T-cell (primary cell): Measurements from ENCODE around the gene BANF2. TPM values are rescaled to one million over a fixed set of nuclear protein-coding genes. Genes with fewer than 3 reads are reported as not detected.

Source experiments
- ATAC-seq, 4 experiments: fragments of 200-7000 bp in 3 of 4; fragments of 150-1000 bp in 1 of 4; cut with Tn5 transposase; replicated peaks in 1 of 4; 1 replicate in 3 of 4; 2 replicates in 1 of 4; pipeline ENCODE4 v1.10.0; 2021; ENCODE audit warnings: moderate library complexity in 3 of 4, mild to moderate bottlenecking in 2 of 4, moderate number of reproducible peaks in 1 of 4
- CTCF ChIA-PET, 2 donors: fragments of 300-600 bp; sonication (Branson Sonifier 250); formaldehyde crosslinking; loops; one replicate each; lab custom pipeline; 2022; ENCODE audit warnings: antibody characterized with exemption in 2 of 2; lab: Charles Lee
- POLR2A ChIA-PET, 2 donors: fragments of 300-600 bp; sonication (Branson Sonifier 250); formaldehyde crosslinking; loops; one replicate each; lab custom pipeline; 2022; ENCODE audit warnings: antibody characterized with exemption in 2 of 2; lab: Charles Lee
- DNase-seq, 35 experiments: peaks; one replicate each; pipeline versions ENCODE4 v3.0.0 to v3.0.0-alpha.2; 2013 to 2023
- H3K27ac ChIP-seq: one replicate; pipeline ENCODE4 v1.5.1; 2013; ENCODE audit warnings: low read length
- H3K27me3 ChIP-seq, 2 experiments: replicated peaks in 1 of 2; 1 replicate in 1 of 2; 2 replicates in 1 of 2; pipeline versions ENCODE4 v1.6.1 to v1.7.0; 2013; ENCODE audit warnings: low read length in 1 of 2, mixed read lengths in 1 of 2; ENCODE audit not compliant: control insufficient read depth in 2 of 2, insufficient read depth in 2 of 2; ENCODE audit errors: extremely low read depth in 1 of 2
- H3K36me3 ChIP-seq, 2 donors: 1 replicate in 1 of 2; 2 replicates in 1 of 2; pipeline versions ENCODE4 v1.6.1 to v1.7.0; 2013; ENCODE audit warnings: low read length in 1 of 2; ENCODE audit not compliant: control insufficient read depth in 2 of 2, insufficient read depth in 1 of 2; ENCODE audit errors: extremely low read depth in 1 of 2
- H3K4me1 ChIP-seq, 2 experiments: 1 replicate in 1 of 2; 2 replicates in 1 of 2; pipeline versions ENCODE4 v1.6.1 to v1.7.0; 2013; ENCODE audit warnings: low read length in 2 of 2, mixed read lengths in 1 of 2; ENCODE audit not compliant: insufficient read depth in 2 of 2, control insufficient read depth in 1 of 2; ENCODE audit errors: extremely low read depth in 1 of 2
- H3K4me3 ChIP-seq, 2 donors: 1 replicate in 1 of 2; 2 replicates in 1 of 2; pipeline versions ENCODE4 v1.5.1 to v1.7.0; 2013; ENCODE audit warnings: mild to moderate bottlenecking in 2 of 2, low read length in 1 of 2, moderate library complexity in 1 of 2; ENCODE audit not compliant: control insufficient read depth in 1 of 2; ENCODE audit errors: extremely low read depth in 1 of 2
- H3K9me3 ChIP-seq: 2 replicates; pipeline ENCODE4 v1.7.0; 2013
- H3K27ac Mint-ChIP-seq, 2 donors: one replicate each; pipeline ENCODE4 v1.8.0; 2020 to 2021; ENCODE audit warnings: mild to moderate bottlenecking in 2 of 2, mixed read lengths in 2 of 2
- H3K27me3 Mint-ChIP-seq, 2 donors: one replicate each; pipeline ENCODE4 v1.8.0; 2021 to 2022; ENCODE audit warnings: mixed read lengths in 2 of 2
- H3K36me3 Mint-ChIP-seq: one replicate; pipeline ENCODE4 v1.8.0; 2021; ENCODE audit warnings: mixed read lengths
- H3K4me1 Mint-ChIP-seq, 3 donors: one replicate each; pipeline ENCODE4 v1.8.0; 2020 to 2022; ENCODE audit warnings: mixed read lengths in 3 of 3, mild to moderate bottlenecking in 1 of 3
- H3K4me3 Mint-ChIP-seq, 3 donors: one replicate each; pipeline ENCODE4 v1.8.0; 2020 to 2022; ENCODE audit warnings: mild to moderate bottlenecking in 3 of 3, mixed read lengths in 3 of 3, moderate library complexity in 3 of 3
- H3K9me3 Mint-ChIP-seq, 3 donors: one replicate each; pipeline ENCODE4 v1.8.0; 2020 to 2022; ENCODE audit warnings: mixed read lengths in 3 of 3
- WGBS: methylation state at CpG from one replicate; pipeline ENCODE4 v1.1.5; 2013; ENCODE audit warnings: missing lambda C conversion rate; ENCODE audit not compliant: insufficient coverage; 5-methylcytosine and 5-hydroxymethylcytosine counted together
- total RNA-seq, 35 experiments: library from RNA in 6 of 35; stranded (reverse) in 6 of 35; fragments of 120-200 nt in 1 of 35; gene quantifications; one replicate each; pipeline versions ENCODE4 v1.2.1 to v1.2.4 and lab custom pipeline; 2013 to 2026

Gene BANF2
- total RNA-seq, 5 donors from 2014 or later (not counting 1 experiment from before 2014, with no cell fraction given) = not detected

DNA sequence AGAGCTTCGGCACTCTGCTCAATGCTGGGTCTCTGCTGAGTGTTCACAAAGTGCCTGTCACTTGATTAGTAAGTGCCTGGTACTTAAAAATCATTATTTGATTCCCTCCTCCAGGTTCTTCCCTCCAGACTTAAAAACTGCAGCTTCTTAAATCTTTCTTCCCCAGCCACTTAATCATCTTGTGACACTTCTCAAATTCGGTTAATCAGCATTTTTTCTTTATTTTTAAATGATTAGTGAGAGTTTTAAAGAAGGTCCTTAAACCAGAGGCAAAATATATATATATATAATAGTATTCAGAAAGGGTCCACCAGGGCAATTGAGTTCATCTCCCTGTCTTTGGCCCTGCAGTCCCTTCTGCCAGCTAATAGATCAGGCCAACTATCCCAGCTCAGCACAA, 8.0 kb upstream of the BANF2 start:
- no peak overlapping the region for H3K27ac Mint-ChIP-seq
- ChIA-PET POLR2A (no interaction called here), CTCF (interaction anchor here (1.0 to 1.2 kb wide), 2 partner anchors 9 to 10 kb away, joined by 3 to 4 read pairs; partner anchors contain the start of gene RRBP1 (in 1 of the 2))
- no peak overlapping the region for H3K4me3 ChIP-seq
- H3K27me3 ChIP-seq = peaks cover 0 to 20% of the 10 kb centered on the region in 2 experiments
- no peaks in the 10 kb centered on the region for H3K4me1 Mint-ChIP-seq
- no peaks in the 10 kb centered on the region for H3K36me3 Mint-ChIP-seq
- no peaks in the 10 kb centered on the region for H3K4me1 ChIP-seq
- no peak overlapping the region for H3K4me3 Mint-ChIP-seq
- peaks cover 0 to 5% (median 4%) of the 10 kb centered on the region in 3 donors for H3K9me3 Mint-ChIP-seq
- ATAC-seq (no peak), DNase-seq (no peak)
- WGBS = no CpG with 5 or more reads among the region's 2 CpGs
- H3K27ac ChIP-seq = no peak overlapping the region
- H3K9me3 ChIP-seq = no peaks in the 10 kb centered on the region
- H3K36me3 ChIP-seq = no peaks in the 10 kb centered on the region
- H3K27me3 Mint-ChIP-seq = peaks cover 37 to 44% of the 10 kb centered on the region in 2 donors

DNA sequence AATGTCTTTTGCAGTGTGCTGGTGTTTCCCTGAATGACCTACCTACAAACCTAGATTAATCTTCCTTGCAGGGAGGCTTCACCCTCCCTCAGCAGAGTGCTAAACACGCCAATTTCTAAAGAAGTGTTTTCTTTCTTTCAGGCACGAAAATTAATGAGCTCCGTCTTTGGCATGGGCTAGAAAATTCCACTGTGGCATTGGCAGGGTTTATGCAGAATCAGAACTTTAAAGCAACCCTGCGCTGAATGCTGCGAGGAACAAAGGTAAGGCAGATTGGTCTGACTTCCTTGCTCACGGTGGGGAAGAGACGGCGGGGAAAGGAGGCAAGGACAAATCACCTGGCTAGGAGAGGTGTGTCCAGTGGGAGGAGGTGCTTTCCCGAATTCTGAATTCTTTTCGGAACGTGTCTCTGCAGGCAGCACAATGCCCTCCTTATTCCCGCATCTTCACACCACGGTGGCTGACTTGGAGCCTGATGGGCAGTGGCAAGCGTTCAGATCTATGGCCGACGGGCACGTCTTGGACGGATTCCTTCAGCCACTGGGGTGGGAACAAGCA, 6.2 kb upstream of the BANF2 start:
- POLR2A ChIA-PET = no interaction called here
- no peak for ATAC-seq
- Histone ChIP-seq H3K36me3 (no peaks in the 10 kb centered on the region), H3K9me3 (no peaks in the 10 kb centered on the region), H3K27ac (no peak overlapping the region), H3K27me3 (peaks cover 0 to 11% of the 10 kb centered on the region in 2 experiments), H3K4me1 (no peaks in the 10 kb centered on the region), H3K4me3 (no peak overlapping the region)
- Mint-ChIP-seq H3K27me3 (peaks cover 23 to 28% of the 10 kb centered on the region in 2 donors), H3K27ac (no peak overlapping the region), H3K4me3 (no peak overlapping the region), H3K36me3 (no peaks in the 10 kb centered on the region), H3K9me3 (peaks cover 0 to 5% (median 4%) of the 10 kb centered on the region in 3 donors), H3K4me1 (no peaks in the 10 kb centered on the region)
- no peak for DNase-seq
- CTCF ChIA-PET = interaction anchor here in 1 of 2 donors (1.0 kb wide), 1 partner anchor 11 kb away, joined by 3 read pairs; the partner anchor contains the start of gene RRBP1
- WGBS = 90% methylated on average over 16 of the region's 18 CpGs

DNA sequence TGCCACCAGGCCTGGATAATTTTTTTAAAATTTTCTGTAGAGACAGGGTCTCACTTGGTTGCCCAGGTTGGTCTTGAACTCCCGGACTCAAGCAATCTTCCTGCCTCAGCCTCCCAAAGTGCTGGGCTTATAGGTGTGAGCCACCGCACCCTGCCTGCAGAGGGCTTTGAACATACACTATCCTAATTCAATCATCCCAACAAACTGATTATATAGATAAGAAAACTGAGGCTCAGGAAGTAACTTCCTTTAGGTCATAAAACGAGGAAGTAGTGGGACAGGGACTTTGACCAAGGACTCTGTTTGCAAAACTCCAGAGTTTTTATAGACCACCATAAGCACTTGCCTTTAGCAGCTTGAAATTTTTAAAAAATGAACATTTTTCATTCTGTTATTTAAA, 5.0 kb upstream of the BANF2 start:
- H3K36me3 ChIP-seq = no peaks in the 10 kb centered on the region
- H3K4me3 ChIP-seq = no peak overlapping the region
- ATAC-seq (no peak), DNase-seq (no peak)
- no CpG with 5 or more reads among the region's 3 CpGs for WGBS
- H3K9me3 ChIP-seq = no peaks in the 10 kb centered on the region
- no peaks in the 10 kb centered on the region for H3K4me1 Mint-ChIP-seq
- peaks cover 0 to 5% (median 4%) of the 10 kb centered on the region in 3 donors for H3K9me3 Mint-ChIP-seq
- no peak overlapping the region for H3K4me3 Mint-ChIP-seq
- POLR2A ChIA-PET = interaction anchor here in 1 of 2 donors (0.7 kb wide), 1 partner anchor 27 kb away, joined by 4 read pairs; no protein-coding TSS in a partner anchor
- no peaks in the 10 kb centered on the region for H3K4me1 ChIP-seq
- H3K27ac ChIP-seq = no peak overlapping the region
- H3K27me3 ChIP-seq = peaks cover 0 to 11% of the 10 kb centered on the region in 2 experiments
- peaks cover 22 to 25% of the 10 kb centered on the region in 2 donors for H3K27me3 Mint-ChIP-seq
- no peak overlapping the region for H3K27ac Mint-ChIP-seq
- no peaks in the 10 kb centered on the region for H3K36me3 Mint-ChIP-seq
- CTCF ChIA-PET = interaction anchor here in 1 of 2 donors (0.5 kb wide), 1 partner anchor 1120 kb away, joined by 3 read pairs; no protein-coding TSS in a partner anchor

DNA sequence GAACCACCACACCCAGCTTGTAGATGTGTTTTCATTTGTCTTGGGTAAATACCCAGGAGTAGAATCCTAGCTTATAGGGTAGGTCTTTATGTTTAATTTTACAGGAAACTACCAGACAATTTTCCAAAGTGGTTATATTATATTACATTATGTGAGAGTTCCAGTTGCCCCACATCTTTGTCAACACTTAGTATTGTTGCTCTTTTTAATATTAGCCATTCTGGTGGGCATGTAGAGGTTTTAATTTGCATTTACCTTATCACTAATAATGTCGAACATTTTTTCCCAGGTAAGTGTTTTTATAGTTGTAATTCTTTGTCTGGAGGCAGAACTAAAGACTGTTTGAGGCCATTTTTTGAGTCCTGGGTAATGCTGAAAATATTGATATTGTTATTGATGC, 3.5 kb upstream of the BANF2 start:
- Mint-ChIP-seq H3K27ac (no peak overlapping the region), H3K27me3 (peaks cover 18 to 22% of the 10 kb centered on the region in 2 donors), H3K4me3 (no peak overlapping the region)

DNA sequence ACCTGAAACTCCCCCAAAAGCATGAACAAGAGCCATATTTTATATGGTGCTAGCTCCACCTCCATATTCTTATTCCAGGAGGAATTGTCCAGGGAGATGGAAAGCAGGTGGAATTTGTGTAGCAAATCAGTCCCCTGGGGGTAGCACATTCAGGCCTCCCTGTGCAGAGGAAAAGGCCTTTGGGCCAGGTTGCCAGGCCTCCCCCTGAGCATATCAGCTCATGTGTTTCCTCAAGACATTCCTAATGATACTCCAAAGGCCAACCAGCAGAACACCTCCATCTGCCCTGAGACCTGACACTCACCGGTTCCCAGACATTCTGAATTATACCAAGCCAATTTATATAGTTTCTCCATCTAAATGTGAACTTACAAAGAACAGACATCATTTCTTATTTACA, 2.6 kb upstream of the BANF2 start:
- ATAC-seq = no peak
- Mint-ChIP-seq H3K4me1 (no peaks in the 10 kb centered on the region), H3K9me3 (no peaks in the 10 kb centered on the region), H3K4me3 (no peak overlapping the region), H3K27me3 (peaks cover 11 to 14% of the 10 kb centered on the region in 2 donors), H3K27ac (no peak overlapping the region), H3K36me3 (no peaks in the 10 kb centered on the region)
- no peak overlapping the region for H3K27ac ChIP-seq
- CTCF ChIA-PET = no interaction called here
- no peaks in the 10 kb centered on the region for H3K9me3 ChIP-seq
- DNase-seq = no peak
- H3K4me3 ChIP-seq = no peak overlapping the region
- POLR2A ChIA-PET = no interaction called here
- peaks cover 0 to 14% of the 10 kb centered on the region in 2 experiments for H3K27me3 ChIP-seq
- H3K36me3 ChIP-seq = no peaks in the 10 kb centered on the region
- 100% methylated on average over 1 of the region's 1 CpG for WGBS
- H3K4me1 ChIP-seq = no peaks in the 10 kb centered on the region

More for the DNA sequence above, 3.5 kb upstream of the BANF2 start:
- H3K27me3 ChIP-seq = peaks cover 0 to 14% of the 10 kb centered on the region in 2 experiments
- Mint-ChIP-seq H3K36me3 (no peaks in the 10 kb centered on the region), H3K9me3 (no peaks in the 10 kb centered on the region), H3K4me1 (no peaks in the 10 kb centered on the region)
- H3K4me1 ChIP-seq = no peaks in the 10 kb centered on the region
- CTCF ChIA-PET = no interaction called here
- ATAC-seq (no peak), DNase-seq (no peak)
- no peaks in the 10 kb centered on the region for H3K9me3 ChIP-seq
- POLR2A ChIA-PET = no interaction called here
- no peak overlapping the region for H3K27ac ChIP-seq
- no peaks in the 10 kb centered on the region for H3K36me3 ChIP-seq
- H3K4me3 ChIP-seq = no peak overlapping the region
- WGBS = no CpG with 5 or more reads among the region's 1 CpG

DNA sequence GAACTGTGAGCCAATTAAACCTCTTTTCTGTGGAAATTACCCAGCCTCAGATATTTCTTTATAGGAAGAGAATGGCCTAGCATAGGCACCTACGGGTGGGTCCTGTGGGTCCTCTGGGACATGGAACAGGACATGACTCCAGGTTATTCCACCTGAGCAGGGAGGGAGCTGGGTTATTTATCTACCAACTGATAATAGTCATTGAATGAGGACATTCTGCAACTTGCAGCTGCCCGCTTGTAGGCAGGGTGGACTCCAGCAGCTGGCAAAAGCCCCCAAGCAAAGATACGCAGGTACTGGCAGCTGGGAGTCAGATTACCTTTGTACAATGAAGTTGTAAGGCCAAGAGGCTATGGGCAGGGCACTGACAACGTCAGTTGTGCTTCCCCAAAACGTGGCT, 1.4 kb upstream of the BANF2 start:
- Mint-ChIP-seq H3K27me3 (peaks cover 7 to 11% of the 10 kb centered on the region in 2 donors), H3K9me3 (no peaks in the 10 kb centered on the region), H3K27ac (no peak overlapping the region), H3K4me1 (no peaks in the 10 kb centered on the region), H3K36me3 (no peaks in the 10 kb centered on the region), H3K4me3 (no peak overlapping the region)
- no peaks in the 10 kb centered on the region for H3K4me1 ChIP-seq
- H3K27ac ChIP-seq = no peak overlapping the region
- POLR2A ChIA-PET = no interaction called here
- ATAC-seq (no peak), DNase-seq (no peak)
- H3K9me3 ChIP-seq = no peaks in the 10 kb centered on the region
- H3K27me3 ChIP-seq = peaks cover 0 to 10% of the 10 kb centered on the region in 2 experiments
- WGBS = 47% methylated on average over 4 of the region's 5 CpGs
- no peaks in the 10 kb centered on the region for H3K36me3 ChIP-seq
- no peak overlapping the region for H3K4me3 ChIP-seq
- CTCF ChIA-PET = no interaction called here
